Endothelial cell of umbilical vein (primary cell): ENCODE results near the gene CDS2. TPM values are rescaled to one million over a fixed set of nuclear protein-coding genes. Genes with fewer than 3 reads are reported as not detected.

Source experiments
- BruUV-seq: library from RNA; stranded (reverse); fragments of 400-500 nt; replicated peaks from 2 replicates; lab custom pipeline; 2021; lab: Mats Ljungman, UMichigan
- CTCF ChIA-PET: fragments of 300-600, 350-600 bp; sonication (Branson Sonifier 250); formaldehyde crosslinking; loops from one replicate; lab custom pipeline; 2021; ENCODE audit warnings: antibody characterized with exemption, inconsistent platforms; lab: Charles Lee
- POLR2A ChIA-PET: fragments of 300-600, 350-600 bp; sonication (Branson Sonifier 250); formaldehyde crosslinking; loops from one replicate; lab custom pipeline; 2021; ENCODE audit warnings: antibody characterized with exemption, inconsistent platforms; lab: Charles Lee
- DNase-seq: peaks from one replicate; pipeline ENCODE4 v3.0.0-alpha.2; 2011; ENCODE audit warnings: low read depth, low spot score
- FAIRE-seq: peaks from 2 replicates; lab custom pipeline; 2011; peaks lifted over from hg19 to GRCh38; lab: Jason Lieb, UNC
- H2AFZ ChIP-seq: 2 replicates; pipeline ENCODE4 v1.6.0; 2012; ENCODE audit warnings: low read depth, low read length, control low read depth, inconsistent platforms
- H3K27ac ChIP-seq: 2 replicates; pipeline ENCODE4 v1.5.1; 2011; ENCODE audit warnings: low read depth, mild to moderate bottlenecking, control low read depth, low read length, moderate library complexity; ENCODE audit not compliant: insufficient read depth
- H3K27me3 ChIP-seq, 2 experiments: 2 replicates each; pipeline versions ENCODE4 v1.6.0 to v1.6.1; 2011; ENCODE audit warnings: low read length in 2 of 2, mixed read lengths in 1 of 2; ENCODE audit not compliant: control insufficient read depth in 2 of 2, insufficient read depth in 2 of 2
- H3K36me3 ChIP-seq, 2 experiments: 2 replicates in 1 of 2; 3 replicates in 1 of 2; pipeline ENCODE4 v1.5.1; 2011; ENCODE audit warnings: low read length in 2 of 2, mild to moderate bottlenecking in 1 of 2, moderate library complexity in 1 of 2; ENCODE audit not compliant: control insufficient read depth in 2 of 2, insufficient read depth in 2 of 2; ENCODE audit errors: extremely low read depth in 1 of 2
- H3K4me1 ChIP-seq: 3 replicates; pipeline ENCODE4 v1.5.1; 2011; ENCODE audit warnings: mild to moderate bottlenecking, low read length; ENCODE audit not compliant: control insufficient read depth, insufficient read depth; ENCODE audit errors: extremely low read depth
- H3K4me2 ChIP-seq: 2 replicates; pipeline ENCODE4 v1.6.1; 2011; ENCODE audit warnings: low read length, control low read depth, mixed read lengths; ENCODE audit not compliant: insufficient read depth
- H3K4me3 ChIP-seq, 3 experiments: fragments of 200-600 bp in 1 of 3; sonication (generic), shearing (Covaris generic) in 1 of 3; replicated peaks in 1 of 3; 2 replicates each; pipeline ENCODE4 v1.5.1; 2011 to 2016; ENCODE audit warnings: control low read depth in 3 of 3, low read length in 3 of 3, mild to moderate bottlenecking in 2 of 3, inconsistent platforms in 1 of 3, low read depth in 1 of 3, moderate library complexity in 1 of 3; ENCODE audit not compliant: insufficient read depth in 1 of 3
- H3K79me2 ChIP-seq: 2 replicates; pipeline ENCODE4 v1.6.0; 2012; ENCODE audit warnings: low read length, inconsistent platforms; ENCODE audit not compliant: control insufficient read depth, insufficient read depth
- H3K9ac ChIP-seq: replicated peaks from 2 replicates; pipeline ENCODE3; 2011; ENCODE audit warnings: low read length, control low read depth; ENCODE audit not compliant: insufficient read depth; ENCODE audit errors: extremely low read depth
- H3K9me1 ChIP-seq: replicated peaks from 3 replicates; pipeline ENCODE4 v1.6.0; 2011; ENCODE audit warnings: mild to moderate bottlenecking, low read length; ENCODE audit not compliant: control insufficient read depth, insufficient read depth; ENCODE audit errors: extremely low read depth
- H3K9me3 ChIP-seq: replicated peaks from 2 replicates; pipeline ENCODE4 v1.5.1; 2012; ENCODE audit warnings: low read length, inconsistent platforms; ENCODE audit not compliant: control insufficient read depth, insufficient read depth
- H4K20me1 ChIP-seq: replicated peaks from 2 replicates; pipeline ENCODE3; 2011; ENCODE audit warnings: mild to moderate bottlenecking, low read length; ENCODE audit not compliant: control insufficient read depth, insufficient read depth; ENCODE audit errors: extremely low read depth
- EZH2 ChIP-seq: IDR thresholded peaks from 2 replicates; pipeline ENCODE4 v1.6.1; 2012; ENCODE audit warnings: borderline replicate concordance, low read depth, mild to moderate bottlenecking, moderate library complexity, low read length, inconsistent platforms; ENCODE audit not compliant: severe bottlenecking
- FOS ChIP-seq: IDR thresholded peaks from 2 replicates; pipeline ENCODE4 v1.6.1; 2011; ENCODE audit warnings: mild to moderate bottlenecking, low read length, moderate library complexity, borderline replicate concordance; ENCODE audit not compliant: insufficient read depth
- POLR2AphosphoS5 ChIP-seq: IDR thresholded peaks from 2 replicates; pipeline ENCODE4 v1.6.1; 2012; ENCODE audit warnings: low read depth, mild to moderate bottlenecking, control low read depth, low read length, moderate library complexity; ENCODE audit not compliant: insufficient read depth
- dilution Hi-C: fragments of 300-500 bp; cut with MboI; formaldehyde crosslinking; loops from one replicate; pipeline ENCODE4 v1.15.0; 2019; ENCODE audit warnings: low sequenced_read_pairs; ENCODE audit not compliant: extremely low pct_ligation_motif_present
- intact Hi-C: fragments of 100-400 bp; cut with micrococcal nuclease; formaldehyde crosslinking; loops from one replicate; pipeline ENCODE4 v1.10.0; 2022
- polyA plus RNA-seq, 4 experiments: library from polyadenylated mRNA; depleted of rRNA in 3 of 4; stranded (reverse) in 3 of 4; unstranded in 1 of 4; fragments of >200 nt; gene quantifications; 2 replicates each; pipeline versions ENCODE4 v1.2.1 to v1.2.3, GENCODE V29; 2011 to 2012; ENCODE audit warnings: missing spikeins in 1 of 4
- total RNA-seq: library from RNA; stranded (reverse); gene quantifications from 2 replicates; pipeline ENCODE4 v1.2.3, GENCODE V29; 2021

Gene CDS2
- total and polyA plus RNA-seq, 2 donors (not counting 3 experiments of a cell fraction or from before 2014, with no cell fraction given), result 47.0 to 49.0 TPM

DNA sequence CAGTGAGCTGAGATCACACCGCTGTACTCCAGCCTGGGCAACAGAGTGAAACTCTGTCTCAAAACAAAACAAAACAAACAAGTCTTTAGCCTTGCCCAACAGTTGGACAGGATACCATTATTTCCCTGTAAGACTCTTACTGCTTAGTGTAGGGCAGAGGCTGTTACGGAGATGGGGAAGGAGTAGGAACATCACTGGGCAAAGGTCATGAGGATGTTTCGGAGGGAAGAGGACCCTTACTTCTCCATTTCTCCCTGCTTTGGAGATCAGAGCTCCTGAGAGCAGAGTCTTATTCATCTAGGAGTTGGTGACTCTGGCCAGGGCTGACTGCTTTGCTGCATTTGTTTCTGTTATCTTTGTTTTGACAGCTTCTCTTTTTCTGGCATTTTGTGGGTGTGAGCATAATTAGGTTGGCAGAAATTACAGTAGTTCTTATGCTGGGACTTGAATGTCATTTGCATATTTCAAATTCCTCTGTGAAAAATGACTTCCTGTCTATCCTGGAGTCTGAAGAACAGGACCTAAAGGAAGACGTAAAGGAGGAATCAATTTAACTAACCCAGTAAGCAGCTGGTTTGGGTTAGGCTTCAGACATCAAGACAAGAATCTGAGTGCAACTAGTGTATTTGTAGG is 89.0 kb downstream of the CDS2 start:
- no peaks in the 10 kb centered on the region for H3K9me1 ChIP-seq
- POLR2A ChIA-PET, result no interaction called here
- dilution Hi-C loops, result no loop called here
- peak; percentile 16 for TF ChIP-seq POLR2AphosphoS5
- TF ChIP-seq EZH2, result no peak
- no peaks in the 10 kb centered on the region for H3K79me2 ChIP-seq
- H3K27ac ChIP-seq, result peak overlapping the region; percentile 14
- FAIRE-seq, result peak; percentile 79
- no peaks in the 10 kb centered on the region for H3K27me3 ChIP-seq
- CTCF ChIA-PET, result interaction anchor here (0.8 to 12.5 kb wide), 5 partner anchors 7 to 233 kb away, joined by 3 to 275 read pairs (median 13); partner anchors contain the start of gene CDS2
- no peak overlapping the region for H3K4me3 ChIP-seq
- H3K36me3 ChIP-seq, result peaks cover 0 to 2% of the 10 kb centered on the region in 2 experiments
- H4K20me1 ChIP-seq, result no peaks in the 10 kb centered on the region
- DNase-seq, result peak; percentile 84
- BruUV-seq, result no TSS peak
- intact Hi-C loops, result no loop called here
- no peaks in the 10 kb centered on the region for H3K9me3 ChIP-seq
- peaks cover 13% of the 10 kb centered on the region for H3K4me1 ChIP-seq
- H3K9ac ChIP-seq, result no peak overlapping the region
- no peak overlapping the region for H2AFZ ChIP-seq
- peak overlapping the region; percentile 20 for H3K4me2 ChIP-seq

DNA sequence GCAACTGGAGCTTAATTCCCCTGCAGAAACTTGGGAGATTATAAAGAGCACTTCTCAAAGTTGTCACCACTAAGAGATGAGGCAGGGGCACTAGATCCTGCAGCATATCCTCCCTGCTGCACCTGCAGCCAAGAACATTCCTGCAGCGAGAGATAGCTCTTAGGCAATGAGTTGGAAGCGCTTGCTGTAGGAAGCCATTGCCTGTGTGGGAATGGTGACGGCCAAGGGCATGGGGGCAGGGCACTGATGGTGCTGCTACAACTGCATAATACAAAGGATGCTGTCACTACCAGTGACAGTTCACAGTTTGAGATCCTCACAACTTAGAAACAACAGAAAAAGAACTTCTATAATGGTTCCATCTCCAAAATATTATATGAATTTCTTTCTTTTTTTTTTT is 89.9 kb downstream of the CDS2 start:
- no peak overlapping the region for H3K4me3 ChIP-seq
- peaks cover 13% of the 10 kb centered on the region for H3K4me1 ChIP-seq
- TF ChIP-seq FOS (no peak), EZH2 (no peak)
- dilution Hi-C loops, result no loop called here
- no peak overlapping the region for H3K4me2 ChIP-seq
- no peaks in the 10 kb centered on the region for H3K9me3 ChIP-seq
- ChIA-PET CTCF (interaction anchor here (0.8 to 12.5 kb wide), 4 partner anchors 10 to 232 kb away, joined by 3 to 275 read pairs (median 10); partner anchors contain the start of gene CDS2), POLR2A (no interaction called here)
- H3K27ac ChIP-seq, result no peak overlapping the region
- H3K9ac ChIP-seq, result no peak overlapping the region
- FAIRE-seq (no peak), DNase-seq (no peak)
- intact Hi-C loops, result no loop called here
- no peaks in the 10 kb centered on the region for H3K9me1 ChIP-seq
- peaks cover 0 to 2% of the 10 kb centered on the region in 2 experiments for H3K36me3 ChIP-seq
- no TSS peak for BruUV-seq
- no peaks in the 10 kb centered on the region for H3K79me2 ChIP-seq
- no peaks in the 10 kb centered on the region for H4K20me1 ChIP-seq
- H3K27me3 ChIP-seq, result no peaks in the 10 kb centered on the region
- no peak overlapping the region for H2AFZ ChIP-seq
